GM12878 (cell line): Measurements from ENCODE around the gene FGR. TPM values are rescaled to one million over a fixed set of nuclear protein-coding genes. Genes with fewer than 3 reads are reported as not detected.
A peak's percentile ranks its signal among the peaks of the same experiment; 100 is the strongest.

Experiments used
- ATAC-seq: fragments of 200-7000 bp; cut with Tn5 transposase; 3 replicates; pipeline ENCODE4 v1.9.1; 2020; ENCODE audit warnings: mild to moderate bottlenecking, moderate library complexity
- BruUV-seq: library from RNA; stranded (reverse); fragments of 400-500 nt; replicated peaks from 2 replicates; lab custom pipeline; 2021; lab: Mats Ljungman, UMichigan
- CTCF ChIA-PET: fragments of 300-600 bp; sonication (Branson Sonifier 250); formaldehyde crosslinking; extraction: SDS; loops from one replicate; lab custom pipeline; 2021; ENCODE audit warnings: inconsistent platforms; lab: Yijun Ruan, JAX
- POLR2A ChIA-PET: fragments of 350-600 bp; formaldehyde crosslinking; extraction: SDS; loops from one replicate; lab custom pipeline; 2021; ENCODE audit warnings: inconsistent platforms; lab: Charles Lee
- RAD21 ChIA-PET: fragments of 300-600 bp; sonication (Branson Sonifier 250); formaldehyde crosslinking; loops from one replicate; lab custom pipeline; 2023; ENCODE audit warnings: antibody characterized with exemption; ENCODE audit not compliant: unreplicated experiment; lab: Charles Lee
- SMC1A ChIA-PET: fragments of 300-600 bp; sonication (Branson Sonifier 250); formaldehyde crosslinking; loops from one replicate; lab custom pipeline; 2023; ENCODE audit not compliant: unreplicated experiment, uncharacterized antibody; lab: Charles Lee
- DNase-seq: peaks from one replicate; pipeline ENCODE4 v3.0.0-alpha.2; 2011; ENCODE audit warnings: low read depth, low spot score
- FAIRE-seq: peaks from 3 replicates; lab custom pipeline; 2011; peaks lifted over from hg19 to GRCh38; lab: Jason Lieb, UNC
- H2AFZ ChIP-seq: 2 replicates; pipeline ENCODE4 v1.6.0; 2011; ENCODE audit warnings: low read depth, low read length, control low read depth; ENCODE audit not compliant: control insufficient read depth
- H3K27ac ChIP-seq: 2 replicates; pipeline ENCODE4 v1.5.1; 2011; ENCODE audit warnings: control low read depth; ENCODE audit not compliant: control insufficient read depth, insufficient read depth
- H3K27me3 ChIP-seq, 2 experiments: replicated peaks in 1 of 2; 2 replicates each; pipeline versions ENCODE4 v1.6.0 to v1.6.1; 2011; ENCODE audit warnings: low read length in 1 of 2; ENCODE audit not compliant: control insufficient read depth in 2 of 2, insufficient read depth in 2 of 2
- H3K36me3 ChIP-seq, 2 experiments: 2 replicates each; pipeline ENCODE4 v1.5.1; 2011; ENCODE audit warnings: low read length in 1 of 2; ENCODE audit not compliant: control insufficient read depth in 2 of 2, insufficient read depth in 2 of 2
- H3K4me1 ChIP-seq: 2 replicates; pipeline ENCODE4 v1.6.1; 2011; ENCODE audit warnings: mild to moderate bottlenecking, low read length, moderate library complexity, mixed read lengths; ENCODE audit not compliant: control insufficient read depth, insufficient read depth
- H3K4me2 ChIP-seq: 2 replicates; pipeline ENCODE4 v1.6.0; 2011; ENCODE audit warnings: control low read depth; ENCODE audit not compliant: control insufficient read depth, insufficient read depth
- H3K4me3 ChIP-seq: fragments of 200-600 bp; sonication (generic); 2 replicates; pipeline ENCODE4 v1.5.1; 2016
- H3K79me2 ChIP-seq: 2 replicates; pipeline ENCODE4 v1.6.0; 2011; ENCODE audit warnings: low read length; ENCODE audit not compliant: control insufficient read depth, insufficient read depth
- H3K9ac ChIP-seq: 2 replicates; pipeline ENCODE4 v1.8.0; 2011; ENCODE audit warnings: low read length, control low read depth, mixed read lengths; ENCODE audit not compliant: control insufficient read depth, insufficient read depth
- H3K9me3 ChIP-seq: replicated peaks from 3 replicates; pipeline ENCODE4 v1.5.1; 2011; ENCODE audit warnings: mild to moderate bottlenecking, low read length; ENCODE audit not compliant: control insufficient read depth, insufficient read depth
- H4K20me1 ChIP-seq: 2 replicates; pipeline ENCODE4 v1.6.0; 2011; ENCODE audit not compliant: control insufficient read depth, insufficient read depth
- HCFC1 ChIP-seq: fragments of 150-350 bp; IDR thresholded peaks from 2 replicates; pipeline ENCODE4 v1.6.1; 2014; ENCODE audit warnings: low read length
- PKNOX1 ChIP-seq: fragments of 450-650 bp; IDR thresholded peaks from 2 replicates; pipeline ENCODE4 v1.6.1; 2016; ENCODE audit warnings: mild to moderate bottlenecking
- RUNX3 ChIP-seq: IDR thresholded peaks from 2 replicates; pipeline ENCODE4 v1.6.1; 2012; ENCODE audit warnings: low read length, inconsistent platforms
- SMARCA5 ChIP-seq: fragments of 450-650 bp; IDR thresholded peaks from 2 replicates; pipeline ENCODE4 v1.6.1; 2017; ENCODE audit warnings: mild to moderate bottlenecking
- WGBS: methylation state at CpG from one replicate; pipeline ENCODE4 v1.1.6; 2016; ENCODE audit warnings: low lambda C conversion rate; ENCODE audit not compliant: insufficient replicate concordance, insufficient coverage; ENCODE audit errors: missing lambda C conversion rate; 5-methylcytosine and 5-hydroxymethylcytosine counted together
- in situ Hi-C: fragments of 300-500 bp; cut with MboI; formaldehyde crosslinking; loops from 9 replicates; pipeline ENCODE4 v1.14.3; 2018; ENCODE audit warnings: mixed read lengths
- intact Hi-C: fragments of 100-400 bp; cut with micrococcal nuclease; formaldehyde crosslinking; loops from one replicate; pipeline ENCODE4 v1.14.2; 2022; ENCODE audit not compliant: unreplicated experiment
- polyA plus RNA-seq, 11 experiments: library from polyadenylated mRNA; depleted of rRNA in 4 of 11; unstranded in 6 of 11; stranded (reverse) in 5 of 11; fragments of >200 nt; fragmentation: Nextera tagmentation in 4 of 11; fragmentation: Illumina TruSeq in 1 of 11; extraction: Ambion mirVana in 4 of 11; extraction: Trizol in 1 of 11; gene quantifications; 1 replicate in 1 of 11; 2 replicates in 10 of 11; pipeline versions ENCODE4 v1.2.1 to v1.2.3, GENCODE V29; 2011 to 2016; ENCODE audit warnings: inconsistent platforms in 2 of 11, missing spikeins in 2 of 11, low read depth in 1 of 11
- total RNA-seq, 4 experiments: library from RNA; depleted of rRNA in 3 of 4; stranded (reverse); fragments of >200 nt in 3 of 4; fragmentation: Illumina TruSeq in 1 of 4; extraction: Trizol in 1 of 4; gene quantifications; 2 replicates each; pipeline versions ENCODE4 v1.2.1 to v1.2.3, GENCODE V29; 2013 to 2021

Gene FGR
- total and polyA plus RNA-seq, 10 of the 15 experiments (the other 5 are each of a cell fraction or from before 2014, with no cell fraction given): 10.9 to 193 (median 74.7) TPM

- no peak for DNase-seq
- H3K9ac ChIP-seq: no peak overlapping the region
- H3K4me1 ChIP-seq: peaks cover 51% of the 10 kb centered on the region
- peaks cover 1% of the 10 kb centered on the region; the same call in 1 of the 2 replicates for H3K79me2 ChIP-seq
- in situ Hi-C loops (loop anchor here (5.0 kb wide), 3 partner anchors 56 to 304 kb away; partner anchors contain the start of gene GPR3), intact Hi-C loops (loop anchor here (1.0 to 10.0 kb wide), 5 partner anchors 38 to 214 kb away; partner anchors contain the start of gene GPR3)
- POLR2A ChIA-PET: interaction anchor here (0.5 to 6.2 kb wide), 11 partner anchors 12 to 245 kb away, joined by 3 to 67 read pairs (median 6); partner anchors contain the start of genes STX12 and WASF2
- no peaks in the 10 kb centered on the region for H3K9me3 ChIP-seq
- ATAC-seq: no peak
- RAD21 ChIA-PET: interaction anchor here (0.6 to 11.0 kb wide), 31 partner anchors 19 to 312 kb away, joined by 3 to 268 read pairs (median 4); partner anchors contain the start of genes FAM76A and IFI6
- peaks cover 0 to 3% of the 10 kb centered on the region in 2 experiments; a peak in 1 of 4 replicates for H3K36me3 ChIP-seq
- CTCF ChIA-PET: interaction anchor here (0.6 to 10.4 kb wide), 47 partner anchors 8 to 561 kb away, joined by 3 to 327 read pairs (median 6); partner anchors contain the start of genes GPR3, IFI6, MAP3K6 and STX12
- WGBS: 57% methylated on average over 3 of the region's 3 CpGs
- H3K27ac ChIP-seq: no peak overlapping the region
- H2AFZ ChIP-seq: no peak overlapping the region
- no TSS peak for BruUV-seq
- no peaks in the 10 kb centered on the region for H3K27me3 ChIP-seq
- FAIRE-seq: no peak
- H3K4me3 ChIP-seq: no peak overlapping the region
- SMC1A ChIA-PET: interaction anchor here (0.6 to 9.2 kb wide), 32 partner anchors 10 to 561 kb away, joined by 3 to 248 read pairs (median 5); partner anchors contain the start of gene IFI6
- no peaks in the 10 kb centered on the region for H4K20me1 ChIP-seq
- TF ChIP-seq SMARCA5: peak; percentile 3; the same call in 1 of the 2 replicates
- TF ChIP-seq RUNX3: no peak
- TF ChIP-seq HCFC1: 0 out of 2 replicates have a peak, but pooled peaks have one; percentile 3
- peak; percentile 23; the same call in 1 of the 2 replicates for TF ChIP-seq PKNOX1
- TF ChIP-seq, all 136 proteins: peak for 3
- peak overlapping the region; percentile 22; the same call in 1 of the 2 replicates for H3K4me2 ChIP-seq
Observed at GRCh38 chr1:27606708-27607238, 28.2 kb downstream of the FGR start.
